NCI-H345 treated with DMSO at 0.1 percent for 48 hours (cell line): ENCODE measurements around the gene TPCN2.

Experiments used
- DNase-seq: peaks from one replicate; lab custom pipeline; 2025; ENCODE audit not compliant: unreplicated experiment; lab: John Stamatoyannopoulos, UW

TPCN2 gene

GRCh38 chr11:69037074-69037473 is 11.7 kb upstream of the TPCN2 start:
- DNase-seq, result no peak

- no peak for DNase-seq
These were observed 11.2 kb upstream of the TPCN2 start for GRCh38 chr11:69037544-69037943.

GRCh38 chr11:69039501-69039900 is 9.2 kb upstream of the TPCN2 start:
- DNase-seq, result no peak

GRCh38 chr11:69040051-69040450 is 8.7 kb upstream of the TPCN2 start:
- DNase-seq, result no peak

- DNase-seq, result no peak
These were observed 8.0 kb upstream of the TPCN2 start for GRCh38 chr11:69040581-69041260.

GRCh38 chr11:69041516-69041915 is 7.2 kb upstream of the TPCN2 start:
- DNase-seq, result no peak

GRCh38 chr11:69044111-69045013 is 4.4 kb upstream of the TPCN2 start:
- no peak for DNase-seq

GRCh38 chr11:69048031-69048693 is 570 bp upstream of the TPCN2 start:
- no peak for DNase-seq

- DNase-seq, result no peak
These were observed 747 bp downstream of the TPCN2 start for GRCh38 chr11:69049490-69049867.

- DNase-seq, result no peak
These were observed 2.1 kb downstream of the TPCN2 start for GRCh38 chr11:69050592-69051380.

GRCh38 chr11:69051381-69052342 is 2.9 kb downstream of the TPCN2 start:
- DNase-seq, result no peak

- no peak for DNase-seq
These were observed 3.8 kb downstream of the TPCN2 start for GRCh38 chr11:69052343-69053168.

- DNase-seq, result no peak
These were observed 4.4 kb downstream of the TPCN2 start for GRCh38 chr11:69053169-69053477.

- DNase-seq, result no peak
These were observed 5.0 kb downstream of the TPCN2 start for GRCh38 chr11:69053546-69054396.

- no peak for DNase-seq
These were observed 5.9 kb downstream of the TPCN2 start for GRCh38 chr11:69054397-69055211.

GRCh38 chr11:69055212-69055586 is 6.5 kb downstream of the TPCN2 start:
- no peak for DNase-seq
